ENCODE results near the gene PTPN3.
A peak's percentile ranks its signal among the peaks of the same experiment; 100 is the strongest.
"Not testable (repeated sequence)": the region's sequence is repeated elsewhere in the genome, so short reads cannot be mapped to it uniquely, and the experiment has no call there.

The PTPN3 gene

DNA sequence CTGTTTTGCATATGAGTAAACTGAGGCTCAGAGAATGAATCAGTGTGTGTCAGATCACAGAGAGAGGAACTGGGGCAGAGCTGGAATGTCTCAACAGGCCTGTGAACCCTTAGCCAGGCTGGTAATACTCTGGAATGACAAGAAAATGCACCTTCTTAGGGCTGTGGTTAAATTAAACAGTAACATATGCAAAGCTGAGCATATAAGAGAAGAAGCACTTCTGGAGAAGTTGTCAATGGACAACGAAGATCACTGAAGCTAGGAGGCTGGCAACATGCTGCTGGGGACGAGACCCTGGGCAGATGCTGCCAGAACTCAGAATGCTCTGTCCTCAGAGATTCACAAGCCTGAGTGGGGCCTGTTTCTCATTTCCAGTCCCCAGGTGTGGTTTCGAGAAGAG is 112.6 kb downstream of the PTPN3 start:
- no peak for DNase-seq

DNA sequence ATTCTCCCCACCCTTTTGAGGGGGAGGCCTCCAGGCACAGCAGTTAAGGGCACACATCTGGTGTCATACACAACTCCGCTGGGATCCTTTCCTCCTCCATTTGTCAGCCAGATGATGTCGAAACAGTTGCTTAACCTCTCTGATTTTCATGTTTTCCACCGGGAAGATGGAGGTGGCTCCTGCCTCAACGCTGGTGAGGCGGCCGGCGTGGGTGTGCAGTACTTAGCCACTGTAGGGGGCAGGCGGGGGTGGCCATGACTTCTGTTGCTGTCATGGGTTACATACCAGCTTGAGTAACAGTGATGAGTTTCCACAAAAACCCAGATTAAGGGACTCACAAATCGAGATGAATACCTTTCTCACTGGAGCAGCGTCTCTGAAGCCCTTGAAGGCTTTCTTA is 114.2 kb downstream of the PTPN3 start:
- DNase-seq = no peak

DNA sequence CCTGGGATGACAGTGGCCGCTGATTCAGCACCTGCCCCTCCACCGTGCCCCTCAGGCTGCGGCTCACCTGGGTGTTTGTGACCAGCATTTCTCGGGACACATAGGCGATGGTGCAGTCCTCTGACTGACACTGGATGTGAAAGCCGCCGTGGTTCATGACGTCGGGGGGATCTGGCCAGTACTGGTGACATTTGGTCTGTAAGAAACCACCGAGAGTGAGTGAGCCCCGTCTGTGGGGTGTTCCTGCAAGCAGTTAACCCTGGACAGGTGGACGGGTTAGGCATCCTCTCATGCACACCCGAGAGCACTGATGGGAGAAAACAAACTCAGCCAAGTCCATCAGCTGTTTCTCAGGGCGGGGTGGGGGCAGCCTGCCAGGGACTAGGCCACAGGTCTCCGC is 114.8 kb downstream of the PTPN3 start:
- DNase-seq = no peak

DNA sequence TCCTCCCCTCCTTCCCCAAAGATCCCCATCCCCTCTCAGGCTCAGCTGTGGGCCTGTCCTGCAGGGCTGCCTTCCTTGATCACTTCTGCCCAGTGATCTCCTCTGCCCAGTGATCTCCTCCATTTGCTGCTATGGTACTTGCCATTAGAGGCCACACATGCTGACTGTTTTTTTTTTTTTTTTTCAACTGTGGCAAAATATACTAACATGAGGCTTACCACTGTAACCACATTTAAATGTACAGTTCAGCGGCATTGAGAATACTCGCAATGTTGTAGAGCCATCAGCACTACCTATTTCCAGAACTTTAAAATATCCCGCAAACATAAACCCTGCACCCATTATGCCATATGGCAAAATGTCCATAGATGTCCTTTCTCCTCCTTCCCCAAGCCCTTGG is 115.5 kb downstream of the PTPN3 start:
- DNase-seq = no peak

DNA sequence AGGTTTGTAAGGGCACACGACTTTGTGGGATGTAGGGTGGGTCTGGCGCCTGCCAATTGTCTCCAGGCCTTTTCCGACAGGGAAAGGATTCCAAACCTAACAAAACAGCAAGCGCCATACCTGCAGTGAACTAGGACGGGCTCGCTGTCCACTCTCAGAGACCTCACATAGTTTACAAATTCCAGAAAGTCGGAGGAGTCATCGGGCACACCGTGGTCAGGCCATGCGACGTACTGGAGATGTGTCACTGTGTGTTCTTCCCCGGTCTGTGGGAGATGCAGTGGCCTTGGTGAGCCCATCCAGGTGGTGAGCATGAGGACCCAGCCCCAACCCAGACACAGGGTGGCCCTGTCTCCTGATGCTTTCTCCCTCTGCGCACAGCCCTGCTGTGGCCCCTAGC is 115.9 kb downstream of the PTPN3 start:
- no peak for DNase-seq

DNA sequence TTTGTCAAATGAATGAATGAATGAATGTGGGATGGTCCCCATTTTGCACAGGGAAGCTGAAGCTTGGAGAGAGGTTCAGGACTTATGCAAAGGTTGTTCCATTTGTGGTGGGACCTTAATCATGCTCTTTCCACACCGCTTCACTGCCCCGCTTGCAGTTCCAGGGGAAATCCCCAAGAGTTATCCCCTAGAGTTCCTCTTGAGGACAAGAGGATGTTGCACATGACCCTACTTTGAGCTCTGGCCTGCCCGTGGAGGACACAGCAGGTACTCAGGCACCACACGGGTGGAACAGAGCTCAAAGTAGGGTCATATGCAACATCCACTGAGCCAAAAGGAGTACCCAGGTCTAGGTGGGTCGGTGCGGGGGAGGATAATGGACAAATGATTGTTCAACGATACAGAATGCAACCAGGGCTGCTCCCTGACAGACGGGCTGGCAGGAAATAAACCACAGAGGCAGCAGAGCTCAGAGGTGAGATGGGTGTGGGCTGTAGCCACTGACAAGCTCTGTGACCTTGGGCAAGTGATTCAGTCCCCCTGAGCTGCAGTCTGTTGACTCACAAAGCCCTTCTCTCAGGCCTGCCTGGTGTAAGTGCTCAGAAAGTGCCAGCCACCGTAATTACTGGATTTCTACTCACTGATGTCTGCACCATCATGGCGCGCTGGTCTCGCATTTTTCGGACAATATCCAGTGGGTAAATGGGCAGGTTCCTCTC is 116.9 kb downstream of the PTPN3 start:
- no peak for DNase-seq

DNA sequence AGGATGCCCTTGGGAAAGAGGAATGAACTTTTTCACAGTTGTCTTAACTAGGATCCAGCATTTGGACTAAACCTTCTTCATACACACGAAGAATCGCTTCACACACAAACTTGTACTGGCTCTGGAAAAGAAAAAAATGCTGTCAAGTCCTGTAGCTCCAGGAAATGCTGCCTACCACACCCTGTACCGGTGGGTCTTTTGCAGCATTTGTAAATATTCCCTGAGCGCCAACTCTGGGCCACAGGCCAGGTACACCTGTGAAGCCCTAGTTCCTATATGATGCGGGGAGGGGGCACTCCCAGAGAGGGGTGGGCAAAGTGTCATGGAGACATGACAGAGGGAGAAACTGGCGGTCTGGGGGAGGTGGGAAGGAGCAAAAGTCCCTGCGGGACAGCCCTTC is 118.6 kb downstream of the PTPN3 start:
- DNase-seq = no peak

DNA sequence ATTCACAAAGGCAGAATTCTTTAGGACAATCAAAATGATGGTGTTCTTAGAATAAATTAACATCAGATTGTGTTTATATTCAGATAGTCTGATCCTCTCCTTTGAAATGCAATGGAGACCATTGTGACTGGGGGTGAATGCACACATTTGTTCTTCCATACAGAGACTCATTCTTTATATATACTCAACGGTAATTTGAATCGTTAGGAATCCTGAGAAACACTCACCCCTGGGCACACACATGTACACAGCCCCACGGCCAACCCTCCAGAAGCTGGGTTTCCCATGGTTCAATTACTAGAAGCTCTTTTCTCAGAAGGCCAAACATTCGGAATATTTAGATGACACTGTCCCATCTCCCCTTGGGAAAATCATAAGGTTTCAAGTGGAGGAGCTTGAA is 119.8 kb downstream of the PTPN3 start:
- no peak for DNase-seq

DNA sequence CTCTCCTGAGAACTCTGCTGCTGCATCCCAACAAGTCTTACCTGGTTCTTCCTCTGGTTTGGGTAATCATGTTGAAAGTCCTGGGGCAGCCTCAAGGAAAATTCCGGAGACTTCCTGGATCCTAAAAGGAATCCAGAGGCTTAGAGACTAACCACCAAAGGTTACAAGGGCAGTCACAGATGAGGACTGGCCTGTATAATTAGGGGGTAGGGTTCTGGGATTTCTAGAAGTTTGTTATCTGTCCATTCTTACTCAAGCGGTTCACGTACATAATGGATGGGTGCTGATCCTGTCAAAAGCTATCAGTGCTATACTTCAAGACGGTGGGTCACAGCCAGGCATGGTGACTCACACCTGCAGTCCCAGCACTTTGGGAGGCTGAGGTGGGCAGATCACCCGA is 125.9 kb downstream of the PTPN3 start:
- no peak for DNase-seq

DNA sequence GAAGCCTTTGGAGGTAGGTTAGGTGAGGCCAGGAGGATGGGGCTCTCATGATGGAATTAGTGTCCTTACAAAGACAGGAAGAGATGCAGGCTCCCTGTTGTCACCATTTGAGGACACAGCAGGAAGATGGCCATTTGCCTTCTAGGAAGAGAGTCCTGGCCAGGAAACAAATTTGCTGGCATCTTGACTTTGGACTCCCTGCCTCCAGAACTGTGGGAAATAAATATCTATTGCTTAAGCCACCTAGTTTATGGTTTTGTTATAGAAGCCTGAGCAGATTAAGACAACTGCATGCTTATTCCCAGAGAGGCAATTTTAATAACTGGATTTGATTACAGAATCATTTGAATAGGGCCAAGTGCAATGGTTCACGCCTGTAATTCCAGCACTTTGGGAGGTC is 126.7 kb downstream of the PTPN3 start:
- DNase-seq = no peak

DNA sequence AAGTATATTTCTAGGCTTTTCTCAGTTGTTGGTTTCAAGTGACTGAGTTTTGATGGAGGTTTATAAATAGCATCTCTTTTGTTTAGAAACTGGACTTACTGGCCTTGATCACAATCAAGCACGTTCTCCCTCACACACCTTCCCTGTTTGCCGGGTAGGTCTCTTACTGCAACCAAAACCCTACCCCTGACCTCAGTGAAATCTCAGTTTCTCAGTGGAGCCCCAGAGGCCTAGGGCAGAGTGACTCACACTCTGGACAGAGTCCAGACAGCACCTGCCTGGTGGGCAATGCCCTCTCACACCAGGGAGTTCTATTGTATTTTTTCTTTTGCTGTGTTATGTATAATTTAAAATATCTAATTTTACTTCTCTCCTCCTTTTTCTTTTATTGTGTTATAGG is 128.8 kb downstream of the PTPN3 start:
- DNase-seq = no peak

DNA sequence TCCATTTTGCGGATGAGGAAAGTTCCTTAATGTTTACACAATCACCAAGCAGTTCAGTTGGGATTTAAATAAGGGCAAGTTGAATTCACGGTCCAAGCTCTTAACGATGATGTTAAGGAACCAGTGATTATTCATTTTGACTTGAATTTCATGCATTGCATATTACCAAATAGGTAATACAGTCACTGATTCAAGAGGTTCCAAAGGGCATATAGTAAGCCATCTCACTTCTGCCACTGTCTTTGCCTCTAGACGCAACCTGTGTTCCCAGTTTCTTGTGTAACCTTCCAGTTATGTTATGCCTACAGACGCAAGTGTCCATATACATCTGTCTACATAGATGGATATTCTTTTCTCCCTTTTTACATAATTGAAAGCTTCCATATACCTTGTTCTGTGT is 137.3 kb downstream of the PTPN3 start:
- DNase-seq = no peak

DNA sequence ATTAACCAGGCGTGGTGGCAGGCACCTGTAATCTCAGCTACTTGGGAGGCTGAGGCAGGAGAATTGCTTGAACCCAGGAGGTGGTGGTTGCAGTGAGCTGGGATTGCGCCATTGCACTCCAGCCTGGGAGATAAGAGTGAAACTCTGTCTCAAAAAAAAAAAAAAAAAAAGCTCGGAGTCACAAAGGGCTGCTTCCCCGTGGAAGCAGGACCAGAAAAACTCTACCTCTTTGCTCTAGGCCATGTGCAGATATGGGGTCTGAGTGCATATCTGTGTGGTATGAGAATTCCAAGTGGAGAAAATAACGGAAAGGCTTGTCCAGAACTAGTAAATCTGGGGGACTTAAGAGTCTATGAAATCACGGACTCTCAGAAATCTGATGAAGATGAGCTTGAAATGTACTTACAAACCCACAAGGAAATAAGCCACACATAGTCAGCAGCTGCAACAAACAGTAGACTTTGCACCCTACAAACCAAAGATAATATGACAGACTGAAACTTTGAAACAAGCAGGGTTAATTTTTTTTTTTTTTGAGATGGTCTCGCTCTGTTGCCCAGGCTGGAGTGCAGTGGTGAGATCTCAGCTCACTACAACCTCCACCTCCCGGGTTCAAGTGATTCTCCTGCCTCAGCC is 139.0 kb downstream of the PTPN3 start:
- not testable (repeated sequence) for DNase-seq

DNA sequence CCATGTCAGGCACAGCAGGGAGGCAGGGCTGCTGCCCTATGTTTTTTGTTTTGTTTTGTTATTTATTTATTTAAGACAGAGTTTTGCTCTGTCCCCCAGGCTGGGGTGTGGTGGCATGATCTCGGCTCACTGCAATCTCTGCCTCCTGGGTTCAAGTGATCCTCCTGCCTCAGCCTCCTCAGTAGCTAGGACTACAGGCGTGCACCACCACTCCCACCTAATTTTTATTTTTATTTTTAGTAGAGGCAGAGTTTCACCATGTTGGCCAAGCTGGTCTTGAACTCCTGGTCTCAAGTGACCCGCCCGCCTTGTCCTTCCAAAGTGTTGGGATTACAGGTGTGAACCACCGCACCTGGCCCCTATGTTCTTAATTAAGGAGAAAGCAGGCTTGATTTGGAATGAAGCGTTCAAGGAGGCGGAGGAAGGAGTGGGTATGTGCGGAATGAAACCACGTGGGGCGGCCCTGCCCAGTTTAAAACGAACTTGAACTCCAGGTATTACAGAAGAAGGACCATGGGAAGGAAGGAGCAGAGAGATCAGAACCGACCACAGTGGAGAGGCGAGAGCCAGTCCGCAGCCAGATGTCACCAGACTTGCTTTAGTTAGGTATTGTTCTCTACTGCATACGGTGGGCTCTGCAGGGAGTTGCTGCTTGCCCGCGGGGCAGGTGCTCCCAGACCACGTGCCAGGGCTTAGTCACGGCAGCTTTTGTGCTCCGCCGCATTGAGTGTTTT is 142.4 kb downstream of the PTPN3 start:
- no peak for DNase-seq

DNA sequence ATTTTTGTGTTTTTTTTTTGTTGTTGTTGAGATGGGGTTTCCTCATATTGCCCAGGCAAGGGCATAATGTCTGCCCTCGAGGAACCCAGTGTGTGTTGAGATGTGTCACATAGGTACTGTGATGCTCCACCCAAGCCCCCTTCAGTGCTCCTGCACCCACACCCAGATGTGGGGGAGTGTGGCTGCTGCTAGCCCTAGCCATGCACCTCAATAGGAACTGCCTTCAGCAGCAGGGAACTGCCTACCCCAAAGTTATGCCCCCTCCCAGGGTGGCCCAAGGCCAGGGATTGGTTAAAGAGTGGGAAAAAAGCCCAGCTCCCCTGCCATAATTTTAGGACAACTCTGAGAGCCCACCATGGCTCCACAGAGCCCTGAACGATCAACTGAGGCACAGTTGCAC is 143.9 kb downstream of the PTPN3 start:
- no peak for DNase-seq

DNA sequence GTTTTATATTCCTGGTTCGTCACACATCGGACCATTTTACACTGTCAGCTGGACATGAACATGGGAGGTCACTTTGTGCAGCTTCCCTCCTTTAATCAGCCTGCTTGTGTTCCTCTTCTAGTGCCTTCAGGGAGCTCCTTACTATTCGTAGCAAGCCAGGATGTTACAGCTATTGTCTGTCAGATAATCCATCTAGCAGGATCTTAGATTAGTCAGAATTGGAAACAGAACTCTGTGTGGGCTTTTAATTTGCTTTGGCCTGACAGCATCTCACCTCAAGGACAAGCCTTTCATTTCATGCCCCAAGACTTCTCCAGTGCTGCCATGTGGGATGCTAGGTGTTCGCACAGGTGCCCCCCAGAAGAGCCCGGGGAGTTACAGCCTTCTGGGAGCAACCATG is 147.1 kb downstream of the PTPN3 start:
- no peak for DNase-seq

DNA sequence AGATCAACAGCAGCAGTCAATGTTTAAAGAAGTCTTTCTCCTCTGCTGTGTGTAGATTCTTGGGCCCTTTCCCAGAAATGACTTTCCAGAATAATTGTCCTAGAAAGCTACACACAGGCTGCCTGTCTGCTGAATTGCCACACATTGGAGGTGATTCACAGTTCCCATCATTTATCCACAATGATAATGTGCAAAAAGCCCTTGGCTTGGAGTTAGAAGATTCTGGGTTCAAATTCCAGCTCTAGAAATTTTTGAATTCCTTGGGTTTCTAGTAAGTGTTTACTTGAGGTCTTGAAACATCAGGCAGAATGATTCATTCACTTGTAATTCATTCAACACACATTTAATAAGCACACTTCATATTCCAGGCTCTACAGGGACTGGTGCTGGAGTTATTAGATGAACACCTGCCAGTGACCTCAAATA is 148.7 kb downstream of the PTPN3 start:
- DNase-seq = peak in 1 of 2 donors; percentile 1

DNA sequence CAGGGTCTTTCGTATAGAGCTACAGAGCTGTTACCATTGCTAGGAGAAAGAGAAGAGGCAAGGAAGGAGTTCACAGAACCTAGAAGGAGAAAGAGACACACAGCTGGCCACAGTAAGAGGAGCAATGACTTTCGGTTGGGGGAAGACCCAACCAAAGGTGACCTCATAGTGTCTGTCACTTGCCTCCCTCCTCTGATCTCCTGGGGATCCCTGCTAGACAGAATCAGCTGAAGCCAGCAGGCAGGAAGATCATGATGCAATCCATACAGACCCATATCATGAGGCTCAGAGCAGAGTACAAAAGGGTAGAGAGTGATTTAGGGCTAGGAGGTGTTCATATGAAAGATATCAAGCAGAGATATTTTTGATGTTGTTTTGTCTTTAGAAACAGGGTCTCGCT is 151.2 kb downstream of the PTPN3 start:
- DNase-seq = no peak

DNA sequence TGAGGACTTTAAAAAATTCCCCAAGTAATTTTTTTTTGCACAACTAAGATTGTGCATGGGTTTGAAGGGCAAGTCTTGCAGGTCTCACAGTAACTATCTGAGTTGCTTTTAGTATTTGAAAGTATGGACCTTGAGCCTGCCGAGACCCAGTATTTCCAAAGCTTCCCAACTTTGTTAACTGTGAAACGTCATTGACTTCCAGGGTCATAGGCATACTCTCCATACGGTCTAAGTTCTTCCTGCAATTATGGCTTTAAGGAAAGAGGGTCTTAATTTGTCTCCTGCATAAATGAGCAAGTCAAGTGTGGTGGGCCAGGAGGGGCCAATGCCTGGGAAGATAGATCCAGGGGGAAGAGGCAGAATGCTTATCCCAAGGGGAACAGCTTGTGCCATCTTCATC is 153.2 kb downstream of the PTPN3 start:
- no peak for DNase-seq

DNA sequence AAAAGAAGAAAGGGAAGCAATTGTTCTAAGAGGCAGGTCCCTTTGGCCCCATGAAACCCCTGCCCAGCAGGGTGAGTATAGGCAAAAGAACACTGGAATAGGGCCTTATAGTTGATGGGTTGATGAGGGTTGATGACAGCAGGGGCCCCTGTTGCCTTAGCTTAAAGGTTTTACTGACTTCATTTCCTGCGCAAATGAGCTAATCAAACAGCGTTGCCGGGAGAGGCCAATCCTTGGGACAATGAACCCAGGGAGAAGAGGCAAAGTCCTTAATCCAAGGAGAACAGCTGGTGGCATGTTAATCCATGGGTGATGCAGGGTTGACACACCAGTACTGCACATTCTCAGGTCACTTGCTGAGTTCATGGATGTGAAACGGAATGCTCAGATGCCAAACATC is 155.2 kb downstream of the PTPN3 start:
- no peak for DNase-seq

DNA sequence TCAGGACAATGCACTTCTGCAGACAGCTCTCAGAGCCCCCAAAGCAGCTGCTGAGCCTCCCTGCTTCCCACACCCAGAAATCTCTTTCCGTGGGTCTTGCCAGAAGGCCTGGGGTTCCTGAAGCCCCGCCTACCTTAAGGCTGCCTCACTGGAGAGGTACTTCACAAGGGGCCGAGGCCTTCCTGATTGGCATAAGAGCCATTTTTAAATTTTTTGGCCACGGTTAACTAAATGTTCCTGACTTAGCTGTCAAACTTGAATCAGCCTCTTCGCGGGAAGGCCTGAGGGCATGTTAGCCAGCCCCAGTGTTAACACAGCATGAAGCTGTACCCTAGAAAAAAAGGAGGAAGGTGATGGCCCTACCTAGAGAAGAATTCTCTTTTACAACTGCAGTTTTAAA is 156.5 kb downstream of the PTPN3 start:
- DNase-seq = no peak

DNA sequence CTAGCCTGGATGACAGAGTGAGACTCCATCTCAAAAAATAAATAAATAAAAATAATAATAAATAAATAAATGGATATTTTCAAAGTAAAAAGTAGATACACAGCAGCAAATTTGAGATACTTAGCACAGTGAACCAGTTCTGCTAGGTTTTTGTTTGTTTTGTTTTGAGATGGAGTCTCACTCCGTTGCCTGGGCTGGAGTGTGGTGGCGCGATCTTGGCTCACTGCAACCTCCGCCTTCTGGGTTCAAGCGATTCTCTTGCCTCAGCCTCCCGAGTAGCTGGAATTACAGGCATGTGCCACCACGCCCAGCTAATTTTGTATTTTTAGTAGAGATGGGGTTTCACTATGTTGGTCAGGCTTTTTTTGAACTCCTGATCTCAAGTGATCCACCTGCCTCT is 157.1 kb downstream of the PTPN3 start:
- not testable (repeated sequence) for DNase-seq

DNA sequence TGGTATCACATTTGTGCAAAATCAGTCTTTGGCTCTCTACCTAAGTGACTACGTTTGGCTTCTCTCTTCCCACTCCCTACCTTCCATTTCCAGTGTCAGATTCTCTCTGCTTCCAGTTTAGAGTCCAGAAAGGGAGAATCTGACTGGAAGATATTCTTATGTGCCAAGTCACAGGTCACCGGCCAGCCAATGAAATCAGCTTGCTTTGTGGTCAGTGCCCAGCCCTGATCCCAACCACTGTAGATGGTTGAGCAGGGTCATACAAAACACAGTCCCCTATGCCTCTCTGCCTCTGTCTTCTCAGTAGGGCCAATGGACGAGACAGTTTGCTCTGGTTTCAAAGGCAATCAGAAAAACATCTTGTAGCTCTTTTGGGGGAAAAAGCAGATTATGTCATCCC is 161.7 kb downstream of the PTPN3 start:
- DNase-seq = no peak

DNA sequence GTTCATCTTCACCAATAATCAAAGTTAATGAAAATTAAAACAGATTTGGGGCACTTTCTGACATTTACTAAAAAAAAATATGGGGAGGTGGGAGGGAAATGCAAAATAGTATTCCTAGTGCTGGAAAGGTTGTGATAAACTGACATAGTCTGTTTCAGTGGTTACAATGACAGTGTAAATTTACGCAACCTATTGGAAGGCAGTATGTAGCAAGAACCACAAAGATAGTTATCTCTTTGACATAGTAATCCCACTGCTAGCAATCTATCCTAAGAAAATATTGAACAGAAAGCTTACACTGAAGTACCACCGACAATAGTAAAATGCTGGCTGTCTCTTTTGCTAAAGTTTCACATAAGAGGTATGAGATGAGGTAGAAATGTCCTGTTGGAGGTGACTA is 162.2 kb downstream of the PTPN3 start:
- DNase-seq = no peak

All from hippocampal formation (tissue), 2 donors.